GM19193 (cell line): ENCODE results near the gene TTC39B.

Experiments used
- POLR2A ChIP-seq: IDR thresholded peaks from 4 replicates; pipeline ENCODE4 v1.6.1; 2011; ENCODE audit not compliant: insufficient read depth, insufficient read length; ENCODE audit errors: extremely low read depth

Gene TTC39B

GRCh38 chr9:15306757-15307522 lies at the start of gene TTC39B:
TSS of gene TTC39B (minus strand) at chr9:15307216. CDS start at chr9:15307125, 91 bp downstream.
- TF ChIP-seq POLR2A, result peak; percentile 45

- no peak for TF ChIP-seq POLR2A
Observed at GRCh38 chr9:15355669-15356068, 48.7 kb upstream of the TTC39B start.

GRCh38 chr9:15354713-15355112 lies 47.7 kb upstream of the TTC39B start:
- no peak for TF ChIP-seq POLR2A

- TF ChIP-seq POLR2A, result no peak
Observed at GRCh38 chr9:15353892-15354291, 46.9 kb upstream of the TTC39B start.

GRCh38 chr9:15352306-15352705 lies 45.3 kb upstream of the TTC39B start:
- TF ChIP-seq POLR2A, result no peak

GRCh38 chr9:15349892-15350761 lies 43.1 kb upstream of the TTC39B start:
- TF ChIP-seq POLR2A, result no peak

- no peak for TF ChIP-seq POLR2A
Observed at GRCh38 chr9:15346837-15347236, 39.8 kb upstream of the TTC39B start.

GRCh38 chr9:15344191-15344590 lies 37.2 kb upstream of the TTC39B start:
- TF ChIP-seq POLR2A, result no peak

GRCh38 chr9:15333376-15333881 lies 26.4 kb upstream of the TTC39B start:
- TF ChIP-seq POLR2A, result no peak

GRCh38 chr9:15332939-15333338 lies 25.9 kb upstream of the TTC39B start:
- no peak for TF ChIP-seq POLR2A

GRCh38 chr9:15329539-15330109 lies 22.6 kb upstream of the TTC39B start:
- TF ChIP-seq POLR2A, result no peak

GRCh38 chr9:15328946-15329345 lies 21.9 kb upstream of the TTC39B start:
- TF ChIP-seq POLR2A, result no peak

- no peak for TF ChIP-seq POLR2A
Observed at GRCh38 chr9:15317836-15318235, 10.8 kb upstream of the TTC39B start.

GRCh38 chr9:15311607-15312006 lies 4.6 kb upstream of the TTC39B start:
- no peak for TF ChIP-seq POLR2A
